ENCODE results near the gene TMEM53. TPM values are rescaled to one million over a fixed set of nuclear protein-coding genes. Genes with fewer than 3 reads are reported as not detected.
A peak's percentile ranks its signal among the peaks of the same experiment; 100 is the strongest.

TMEM53 gene
- total and polyA plus RNA-seq, 8 donors: 8.5 to 18.8 (median 9.7) TPM

DNA sequence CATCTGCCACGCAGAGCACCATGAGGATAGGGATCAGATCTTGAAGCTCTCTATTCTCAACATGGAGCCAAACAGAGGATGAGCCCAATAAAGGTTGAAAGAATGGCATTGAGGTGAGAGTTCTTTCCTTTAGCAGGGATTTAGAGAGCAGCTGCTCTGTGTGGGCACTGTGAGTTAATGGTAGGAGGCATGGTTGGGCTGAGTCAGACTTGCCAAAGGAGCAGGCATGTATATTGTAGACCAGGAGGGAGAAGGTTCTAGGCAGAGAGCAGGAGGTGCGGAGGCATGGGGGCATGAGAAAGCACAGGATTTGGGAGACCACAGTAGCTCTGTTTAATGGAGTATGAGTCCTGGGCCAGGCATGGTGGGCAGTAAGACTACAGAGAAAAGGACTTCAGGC is 32.0 kb downstream of the TMEM53 start:
- H3K4me3 ChIP-seq: no peak overlapping the region
- H3K27me3 ChIP-seq: no peaks in the 10 kb centered on the region
- H3K27ac ChIP-seq: no peak overlapping the region
- H3K36me3 ChIP-seq: peaks cover 0 to 100% of the 10 kb centered on the region in 2 donors
- DNase-seq (no peak), ATAC-seq (no peak)
- no peaks in the 10 kb centered on the region for H3K4me1 ChIP-seq
- no peak for TF ChIP-seq CTCF (IDR thresholded peaks at IDR 0.05)
- intact Hi-C loops (cut with DNase I): no loop called here
- H3K9me3 ChIP-seq: no peaks in the 10 kb centered on the region

DNA sequence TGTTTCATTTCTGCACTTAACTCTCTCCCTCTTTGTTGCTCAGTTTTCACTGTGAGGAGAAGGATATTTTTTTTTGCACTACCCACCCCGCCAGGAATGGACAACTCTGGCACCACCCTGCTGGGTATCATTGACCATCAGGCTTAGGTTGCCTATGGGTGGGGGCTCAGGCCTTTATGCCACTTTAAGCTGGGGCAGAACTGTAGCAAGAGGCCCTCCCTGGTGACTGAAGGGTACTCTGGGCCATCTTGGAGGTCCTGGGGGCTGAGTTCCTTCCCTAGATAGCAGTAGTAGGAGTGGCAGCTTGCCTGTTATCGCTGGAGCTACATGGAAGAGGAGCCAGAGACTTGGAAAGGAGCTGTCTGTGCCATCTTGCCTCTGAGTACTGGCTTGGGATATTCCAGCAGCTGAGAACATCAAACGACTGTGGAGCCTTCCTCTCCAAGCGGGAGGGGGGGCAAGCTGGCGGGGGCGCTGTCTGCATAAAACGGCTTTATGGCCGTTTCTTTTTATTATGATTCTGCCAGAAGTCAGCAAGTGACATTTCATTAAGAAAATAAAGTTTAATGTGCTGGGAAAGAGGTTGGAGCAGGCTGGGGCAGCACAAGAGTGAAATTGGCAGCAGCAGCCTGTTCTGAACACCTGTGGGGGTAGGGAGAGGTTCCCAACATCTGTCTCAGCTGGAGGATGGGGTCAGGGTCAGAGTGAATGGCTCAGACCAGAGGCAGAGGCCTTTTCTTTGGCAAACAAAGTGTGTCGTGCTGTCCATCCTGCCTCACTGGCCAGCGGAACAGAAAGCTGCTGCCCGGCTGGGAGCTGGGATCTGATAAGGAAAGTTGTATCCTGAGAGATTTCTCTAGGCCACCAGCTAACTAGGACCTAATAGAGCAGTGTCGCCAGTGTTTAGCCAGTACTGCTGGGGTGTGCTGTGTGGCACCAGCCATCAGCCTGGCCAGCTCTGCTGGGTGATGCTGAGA is 32.9 kb downstream of the TMEM53 start:
- H3K36me3 ChIP-seq: peaks cover 0 to 100% of the 10 kb centered on the region in 2 donors
- no peaks in the 10 kb centered on the region for H3K4me1 ChIP-seq
- DNase-seq (no peak), ATAC-seq (no peak)
- H3K27ac ChIP-seq: no peak overlapping the region
- intact Hi-C loops (cut with DNase I): no loop called here
- no peak for TF ChIP-seq CTCF (IDR thresholded peaks at IDR 0.05)
- H3K4me3 ChIP-seq: no peak overlapping the region
- no peaks in the 10 kb centered on the region for H3K9me3 ChIP-seq
- H3K27me3 ChIP-seq: no peaks in the 10 kb centered on the region

GRCh38 chr1:44640200-44640853 is 34.0 kb downstream of the TMEM53 start:
- no peak for TF ChIP-seq CTCF (IDR thresholded peaks at IDR 0.05)
- intact Hi-C loops (cut with DNase I): no loop called here
- Histone ChIP-seq H3K36me3 (peaks cover 0 to 100% of the 10 kb centered on the region in 2 donors), H3K4me3 (no peak overlapping the region), H3K4me1 (no peaks in the 10 kb centered on the region), H3K27me3 (no peaks in the 10 kb centered on the region), H3K27ac (no peak overlapping the region), H3K9me3 (no peaks in the 10 kb centered on the region)
- DNase-seq: no peak
- no peak for ATAC-seq

GRCh38 chr1:44637702-44638411 is 36.4 kb downstream of the TMEM53 start:
- H3K4me3 ChIP-seq: no peak overlapping the region
- DNase-seq (peak in 1 of 4 donors; percentile 67), ATAC-seq (no peak)
- H3K4me1 ChIP-seq: peaks cover 0 to 21% of the 10 kb centered on the region in 2 donors
- no peaks in the 10 kb centered on the region for H3K9me3 ChIP-seq
- H3K27me3 ChIP-seq: no peaks in the 10 kb centered on the region
- H3K27ac ChIP-seq: no peak overlapping the region
- intact Hi-C loops (cut with DNase I): no loop called here
- no peak for TF ChIP-seq CTCF (IDR thresholded peaks at IDR 0.05)
- peaks cover 0 to 97% of the 10 kb centered on the region in 2 donors for H3K36me3 ChIP-seq
